Endothelial cell of umbilical vein (primary cell): ENCODE data around the gene ACTN3. TPM values are rescaled to one million over a fixed set of nuclear protein-coding genes. Genes with fewer than 3 reads are reported as not detected.
"Not testable (repeated sequence)": the region's sequence is repeated elsewhere in the genome, so short reads cannot be mapped to it uniquely, and the experiment has no call there.

Experiments used
- BruUV-seq: library from RNA; stranded (reverse); fragments of 400-500 nt; replicated peaks from 2 replicates; lab custom pipeline; 2021; lab: Mats Ljungman, UMichigan
- CTCF ChIA-PET: fragments of 300-600, 350-600 bp; sonication (Branson Sonifier 250); formaldehyde crosslinking; loops from one replicate; lab custom pipeline; 2021; ENCODE audit warnings: antibody characterized with exemption, inconsistent platforms; lab: Charles Lee
- POLR2A ChIA-PET: fragments of 300-600, 350-600 bp; sonication (Branson Sonifier 250); formaldehyde crosslinking; loops from one replicate; lab custom pipeline; 2021; ENCODE audit warnings: antibody characterized with exemption, inconsistent platforms; lab: Charles Lee
- DNase-seq: peaks from one replicate; pipeline ENCODE4 v3.0.0-alpha.2; 2011; ENCODE audit warnings: low read depth, low spot score
- FAIRE-seq: peaks from 2 replicates; lab custom pipeline; 2011; peaks lifted over from hg19 to GRCh38; lab: Jason Lieb, UNC
- H2AFZ ChIP-seq: 2 replicates; pipeline ENCODE4 v1.6.0; 2012; ENCODE audit warnings: low read depth, low read length, control low read depth, inconsistent platforms
- H3K27ac ChIP-seq: 2 replicates; pipeline ENCODE4 v1.5.1; 2011; ENCODE audit warnings: low read depth, mild to moderate bottlenecking, control low read depth, low read length, moderate library complexity; ENCODE audit not compliant: insufficient read depth
- H3K27me3 ChIP-seq, 2 experiments: 2 replicates each; pipeline versions ENCODE4 v1.6.0 to v1.6.1; 2011; ENCODE audit warnings: low read length in 2 of 2, mixed read lengths in 1 of 2; ENCODE audit not compliant: control insufficient read depth in 2 of 2, insufficient read depth in 2 of 2
- H3K36me3 ChIP-seq, 2 experiments: 2 replicates in 1 of 2; 3 replicates in 1 of 2; pipeline ENCODE4 v1.5.1; 2011; ENCODE audit warnings: low read length in 2 of 2, mild to moderate bottlenecking in 1 of 2, moderate library complexity in 1 of 2; ENCODE audit not compliant: control insufficient read depth in 2 of 2, insufficient read depth in 2 of 2; ENCODE audit errors: extremely low read depth in 1 of 2
- H3K4me1 ChIP-seq: 3 replicates; pipeline ENCODE4 v1.5.1; 2011; ENCODE audit warnings: mild to moderate bottlenecking, low read length; ENCODE audit not compliant: control insufficient read depth, insufficient read depth; ENCODE audit errors: extremely low read depth
- H3K4me2 ChIP-seq: 2 replicates; pipeline ENCODE4 v1.6.1; 2011; ENCODE audit warnings: low read length, control low read depth, mixed read lengths; ENCODE audit not compliant: insufficient read depth
- H3K4me3 ChIP-seq, 3 experiments: fragments of 200-600 bp in 1 of 3; sonication (generic), shearing (Covaris generic) in 1 of 3; replicated peaks in 1 of 3; 2 replicates each; pipeline ENCODE4 v1.5.1; 2011 to 2016; ENCODE audit warnings: control low read depth in 3 of 3, low read length in 3 of 3, mild to moderate bottlenecking in 2 of 3, inconsistent platforms in 1 of 3, low read depth in 1 of 3, moderate library complexity in 1 of 3; ENCODE audit not compliant: insufficient read depth in 1 of 3
- H3K79me2 ChIP-seq: 2 replicates; pipeline ENCODE4 v1.6.0; 2012; ENCODE audit warnings: low read length, inconsistent platforms; ENCODE audit not compliant: control insufficient read depth, insufficient read depth
- H3K9ac ChIP-seq: replicated peaks from 2 replicates; pipeline ENCODE3; 2011; ENCODE audit warnings: low read length, control low read depth; ENCODE audit not compliant: insufficient read depth; ENCODE audit errors: extremely low read depth
- H3K9me1 ChIP-seq: replicated peaks from 3 replicates; pipeline ENCODE4 v1.6.0; 2011; ENCODE audit warnings: mild to moderate bottlenecking, low read length; ENCODE audit not compliant: control insufficient read depth, insufficient read depth; ENCODE audit errors: extremely low read depth
- H3K9me3 ChIP-seq: replicated peaks from 2 replicates; pipeline ENCODE4 v1.5.1; 2012; ENCODE audit warnings: low read length, inconsistent platforms; ENCODE audit not compliant: control insufficient read depth, insufficient read depth
- H4K20me1 ChIP-seq: replicated peaks from 2 replicates; pipeline ENCODE3; 2011; ENCODE audit warnings: mild to moderate bottlenecking, low read length; ENCODE audit not compliant: control insufficient read depth, insufficient read depth; ENCODE audit errors: extremely low read depth
- EZH2 ChIP-seq: IDR thresholded peaks from 2 replicates; pipeline ENCODE4 v1.6.1; 2012; ENCODE audit warnings: borderline replicate concordance, low read depth, mild to moderate bottlenecking, moderate library complexity, low read length, inconsistent platforms; ENCODE audit not compliant: severe bottlenecking
- FOS ChIP-seq: IDR thresholded peaks from 2 replicates; pipeline ENCODE4 v1.6.1; 2011; ENCODE audit warnings: mild to moderate bottlenecking, low read length, moderate library complexity, borderline replicate concordance; ENCODE audit not compliant: insufficient read depth
- GATA2 ChIP-seq: IDR thresholded peaks from 2 replicates; pipeline ENCODE4 v1.7.0; 2011; ENCODE audit warnings: low read depth, mild to moderate bottlenecking, moderate library complexity, mixed read lengths, low read length; ENCODE audit not compliant: insufficient read length, insufficient read depth
- JUN ChIP-seq: IDR thresholded peaks from 2 replicates; pipeline ENCODE4 v1.6.1; 2011; ENCODE audit warnings: borderline replicate concordance, low read depth; ENCODE audit not compliant: insufficient read length, insufficient read depth
- MYC ChIP-seq: IDR thresholded peaks from one replicate; pipeline ENCODE4 v1.6.1; 2011; ENCODE audit warnings: mild to moderate bottlenecking, low read depth, low read length
- POLR2A ChIP-seq: IDR thresholded peaks from 2 replicates; pipeline ENCODE4 v1.6.1; 2012; ENCODE audit warnings: low read depth, mild to moderate bottlenecking, control low read depth, low read length
- POLR2AphosphoS5 ChIP-seq: IDR thresholded peaks from 2 replicates; pipeline ENCODE4 v1.6.1; 2012; ENCODE audit warnings: low read depth, mild to moderate bottlenecking, control low read depth, low read length, moderate library complexity; ENCODE audit not compliant: insufficient read depth
- dilution Hi-C: fragments of 300-500 bp; cut with MboI; formaldehyde crosslinking; loops from one replicate; pipeline ENCODE4 v1.15.0; 2019; ENCODE audit warnings: low sequenced_read_pairs; ENCODE audit not compliant: extremely low pct_ligation_motif_present
- intact Hi-C: fragments of 100-400 bp; cut with micrococcal nuclease; formaldehyde crosslinking; loops from one replicate; pipeline ENCODE4 v1.10.0; 2022
- polyA plus RNA-seq, 4 experiments: library from polyadenylated mRNA; depleted of rRNA in 3 of 4; stranded (reverse) in 3 of 4; unstranded in 1 of 4; fragments of >200 nt; gene quantifications; 2 replicates each; pipeline versions ENCODE4 v1.2.1 to v1.2.3, GENCODE V29; 2011 to 2012; ENCODE audit warnings: missing spikeins in 1 of 4
- total RNA-seq: library from RNA; stranded (reverse); gene quantifications from 2 replicates; pipeline ENCODE4 v1.2.3, GENCODE V29; 2021
- TF ChIP-seq, protein P1 (sequence below): IDR thresholded peaks from 2 replicates; pipeline ENCODE4 v1.6.1; 2011; ENCODE audit not compliant: insufficient read depth, insufficient read length
- TF ChIP-seq, protein P2 (sequence below), 2 donors: IDR thresholded peaks; 1 replicate in 1 of 2; 2 replicates in 1 of 2; pipeline ENCODE4 v1.5.1; 2011; ENCODE audit warnings: low read length in 2 of 2, mild to moderate bottlenecking in 2 of 2, moderate library complexity in 2 of 2, control low read depth in 1 of 2, inconsistent platforms in 1 of 2, low read depth in 1 of 2; ENCODE audit not compliant: insufficient read depth in 1 of 2; ENCODE audit errors: extremely low read depth in 1 of 2

ACTN3 gene
- total and polyA plus RNA-seq, 2 donors (not counting 3 experiments of a cell fraction or from before 2014, with no cell fraction given) = 0.17 to 0.18 TPM

DNA sequence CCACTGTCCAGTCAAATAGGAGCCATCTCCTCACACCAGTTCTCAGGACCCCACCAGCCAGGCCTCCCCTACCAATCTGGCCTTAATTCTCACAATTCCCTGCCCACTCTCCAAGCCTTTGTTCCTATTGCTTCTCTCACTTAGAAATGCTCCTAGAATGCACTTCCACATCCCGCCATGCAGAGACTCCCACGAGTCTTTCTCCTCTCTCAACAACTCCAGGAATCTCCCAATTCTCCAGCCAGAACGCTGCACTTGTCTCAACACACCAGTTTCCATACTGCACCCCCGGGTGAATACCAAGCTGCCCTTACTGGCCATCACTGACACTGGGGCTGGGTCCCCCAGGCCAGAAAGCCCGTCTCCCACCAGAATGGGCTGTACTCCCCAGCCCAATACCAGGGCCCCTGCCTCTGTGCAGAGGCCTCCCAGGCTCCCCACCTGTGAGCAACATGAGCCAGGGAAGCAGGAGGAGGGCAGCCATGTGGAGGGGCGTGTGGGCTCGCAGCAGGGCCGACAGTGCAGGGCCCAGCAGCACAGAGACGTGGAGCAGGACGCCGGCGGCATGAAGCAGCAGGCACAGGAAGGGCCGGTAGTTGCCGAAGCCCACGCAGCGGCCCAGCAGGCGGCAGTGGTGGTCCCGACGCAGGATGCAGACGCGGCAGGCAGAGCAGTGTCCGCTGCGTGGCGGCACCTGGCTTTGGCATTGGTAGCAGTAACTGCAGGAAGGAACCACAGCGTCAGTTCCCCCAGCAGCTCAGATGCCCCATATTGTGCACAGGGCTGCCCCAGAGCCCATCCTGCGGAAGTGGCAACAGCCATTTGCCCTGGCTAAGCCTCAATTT lies 3.2 kb upstream of the ACTN3 start:
- dilution Hi-C loops = no loop called here
- Histone ChIP-seq H3K4me3 (peak overlapping the region in 2 of 3 experiments; percentile 0 to 1), H3K9ac (peak overlapping the region; percentile 25), H3K36me3 (peaks cover 0 to 14% of the 10 kb centered on the region in 2 experiments), H3K27me3 (no peaks in the 10 kb centered on the region), H4K20me1 (no peaks in the 10 kb centered on the region), H3K4me2 (peak overlapping the region; percentile 41), H3K9me1 (no peaks in the 10 kb centered on the region), H3K9me3 (no peaks in the 10 kb centered on the region), H2AFZ (peak overlapping the region; percentile 47), H3K79me2 (peaks cover 5% of the 10 kb centered on the region), H3K27ac (peak overlapping the region; percentile 61), H3K4me1 (peaks cover 33% of the 10 kb centered on the region)
- TF ChIP-seq, protein P1, sequence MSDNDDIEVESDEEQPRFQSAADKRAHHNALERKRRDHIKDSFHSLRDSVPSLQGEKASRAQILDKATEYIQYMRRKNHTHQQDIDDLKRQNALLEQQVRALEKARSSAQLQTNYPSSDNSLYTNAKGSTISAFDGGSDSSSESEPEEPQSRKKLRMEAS = no peak
- TF ChIP-seq EZH2 (no peak), POLR2AphosphoS5 (peak; percentile 92), GATA2 (no peak), MYC (no peak), FOS (no peak), JUN (no peak), POLR2A (peak; percentile 78)
- TF ChIP-seq, protein P2, sequence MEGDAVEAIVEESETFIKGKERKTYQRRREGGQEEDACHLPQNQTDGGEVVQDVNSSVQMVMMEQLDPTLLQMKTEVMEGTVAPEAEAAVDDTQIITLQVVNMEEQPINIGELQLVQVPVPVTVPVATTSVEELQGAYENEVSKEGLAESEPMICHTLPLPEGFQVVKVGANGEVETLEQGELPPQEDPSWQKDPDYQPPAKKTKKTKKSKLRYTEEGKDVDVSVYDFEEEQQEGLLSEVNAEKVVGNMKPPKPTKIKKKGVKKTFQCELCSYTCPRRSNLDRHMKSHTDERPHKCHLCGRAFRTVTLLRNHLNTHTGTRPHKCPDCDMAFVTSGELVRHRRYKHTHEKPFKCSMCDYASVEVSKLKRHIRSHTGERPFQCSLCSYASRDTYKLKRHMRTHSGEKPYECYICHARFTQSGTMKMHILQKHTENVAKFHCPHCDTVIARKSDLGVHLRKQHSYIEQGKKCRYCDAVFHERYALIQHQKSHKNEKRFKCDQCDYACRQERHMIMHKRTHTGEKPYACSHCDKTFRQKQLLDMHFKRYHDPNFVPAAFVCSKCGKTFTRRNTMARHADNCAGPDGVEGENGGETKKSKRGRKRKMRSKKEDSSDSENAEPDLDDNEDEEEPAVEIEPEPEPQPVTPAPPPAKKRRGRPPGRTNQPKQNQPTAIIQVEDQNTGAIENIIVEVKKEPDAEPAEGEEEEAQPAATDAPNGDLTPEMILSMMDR (IDR thresholded peaks at IDR 0.05; ENCODE audit: extremely low read depth in 1 of 2, insufficient read depth in 1 of 2, low read depth in 1 of 2, low read length in 2 of 2) = peak; percentile 72 to 94
- DNase-seq (peak; percentile 91), FAIRE-seq (peak; percentile 94)
- ChIA-PET POLR2A (interaction anchor here (0.6 kb wide), 1 partner anchor 609 kb away, joined by 3 read pairs; no protein-coding TSS in a partner anchor), CTCF (interaction anchor here (2.2 to 2.8 kb wide), 2 partner anchors 11 to 135 kb away, joined by 8 to 28 read pairs; partner anchors contain the start of gene RBM4B)
- no TSS peak for BruUV-seq
- intact Hi-C loops = loop anchor here (1.0 to 2.0 kb wide), 3 partner anchors 33 to 135 kb away; partner anchors contain the start of gene BBS1

DNA sequence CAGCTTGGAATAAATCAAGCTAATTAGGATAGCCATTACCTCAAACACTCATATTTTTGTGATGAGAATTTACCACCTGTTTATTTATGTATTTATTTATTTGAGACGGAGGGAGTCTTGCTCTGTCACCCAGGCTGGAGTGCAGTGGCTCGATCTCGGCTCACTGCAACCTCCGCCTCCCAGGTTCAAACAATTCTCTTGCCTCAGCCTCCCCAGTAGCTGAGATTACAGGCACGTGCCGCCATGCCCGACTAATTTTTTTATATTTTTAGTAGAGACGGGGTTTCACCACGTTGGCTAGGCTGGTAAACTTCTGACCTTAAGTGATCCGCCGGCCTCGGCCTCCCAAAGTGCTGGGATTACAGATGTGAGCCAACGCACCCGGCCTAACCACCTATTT lies 1.8 kb upstream of the ACTN3 start:
- H3K79me2 ChIP-seq = not testable (repeated sequence)

More for the DNA sequence above, 1.8 kb upstream of the ACTN3 start:
- peaks cover 33% of the 10 kb centered on the region for H3K4me1 ChIP-seq
- H3K9me1 ChIP-seq, H2AFZ ChIP-seq, H3K9me3 ChIP-seq, H3K27me3 ChIP-seq, DNase-seq, H4K20me1 ChIP-seq, FAIRE-seq, dilution Hi-C loops, H3K36me3 ChIP-seq: not testable (repeated sequence)
- CTCF ChIA-PET = interaction anchor here (1.3 to 2.2 kb wide), 2 partner anchors 107 to 133 kb away, joined by 3 to 25 read pairs; partner anchors contain the start of genes MRPL11 and RBM4B
- intact Hi-C loops = loop anchor here (1.0 kb wide), 1 partner anchor 94 kb away; no protein-coding TSS in a partner anchor
- POLR2A ChIA-PET = interaction anchor here (1.4 to 1.9 kb wide), 2 partner anchors 72 to 132 kb away, joined by 5 to 9 read pairs; partner anchors contain the start of genes RBM14 and RBM4B
- peak overlapping the region; percentile 70 to 81 (median 78) for H3K4me3 ChIP-seq
- peak overlapping the region; percentile 62 for H3K27ac ChIP-seq
- peak overlapping the region; percentile 85 for H3K9ac ChIP-seq
- BruUV-seq = TSS peak; percentile 56
- H3K4me2 ChIP-seq = peak overlapping the region; percentile 91
